GM21367 (cell line): ENCODE data around the gene ZRANB3.
"Not testable (repeated sequence)": the region's sequence is repeated elsewhere in the genome, so short reads cannot be mapped to it uniquely, and the experiment has no call there.

Experiments
- ATAC-seq: cut with Tn5 transposase; IDR thresholded peaks from one replicate; pipeline ENCODE4 v1.9.1; 2021; ENCODE audit not compliant: unreplicated experiment

ZRANB3 gene

GRCh38 chr2:135337071-135337470 is 193.9 kb downstream of the ZRANB3 start:
- no peak for ATAC-seq

- ATAC-seq, result no peak
These were observed 195.8 kb downstream of the ZRANB3 start for GRCh38 chr2:135335256-135335655.

DNA sequence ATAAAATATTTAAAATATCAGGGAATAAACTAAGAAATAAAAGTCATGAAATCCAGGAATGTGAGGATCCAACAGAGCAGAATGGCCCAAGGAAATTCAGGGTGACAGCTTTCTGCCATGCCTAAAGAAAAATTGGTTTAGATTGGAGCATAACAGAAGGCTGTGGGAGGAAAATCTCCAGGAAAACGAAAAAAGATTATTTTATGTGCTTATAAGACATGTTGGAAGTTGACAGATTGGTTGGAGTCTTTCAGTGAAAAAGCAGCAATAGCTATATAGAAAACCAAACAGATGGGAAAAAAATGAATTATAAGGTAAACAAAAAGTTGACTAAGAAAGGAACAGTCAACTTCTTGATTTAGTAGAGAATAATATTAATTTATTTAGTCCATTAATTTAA is 203.9 kb downstream of the ZRANB3 start:
- ATAC-seq, result no peak

- ATAC-seq, result no peak
These were observed 210.3 kb downstream of the ZRANB3 start for GRCh38 chr2:135320465-135321355.

DNA sequence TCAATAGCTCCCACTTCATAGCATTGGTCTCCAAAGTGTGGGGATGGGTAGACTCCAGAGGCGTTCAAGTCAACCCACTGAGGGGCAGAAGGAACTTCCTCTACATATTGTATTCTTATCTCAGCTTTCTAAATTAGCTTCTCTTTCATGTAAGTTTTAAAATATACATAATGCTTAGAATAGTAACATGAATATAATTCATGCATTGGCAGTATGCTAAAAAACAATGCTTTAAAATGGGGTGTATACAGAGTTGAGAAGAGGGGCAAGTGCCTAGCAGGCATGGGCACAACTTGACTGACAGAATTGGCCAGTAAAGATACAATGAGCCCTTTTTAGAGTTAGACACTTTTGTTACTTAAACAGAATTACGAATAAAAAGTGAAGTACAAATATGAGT is 212.2 kb downstream of the ZRANB3 start:
- no peak for ATAC-seq

DNA sequence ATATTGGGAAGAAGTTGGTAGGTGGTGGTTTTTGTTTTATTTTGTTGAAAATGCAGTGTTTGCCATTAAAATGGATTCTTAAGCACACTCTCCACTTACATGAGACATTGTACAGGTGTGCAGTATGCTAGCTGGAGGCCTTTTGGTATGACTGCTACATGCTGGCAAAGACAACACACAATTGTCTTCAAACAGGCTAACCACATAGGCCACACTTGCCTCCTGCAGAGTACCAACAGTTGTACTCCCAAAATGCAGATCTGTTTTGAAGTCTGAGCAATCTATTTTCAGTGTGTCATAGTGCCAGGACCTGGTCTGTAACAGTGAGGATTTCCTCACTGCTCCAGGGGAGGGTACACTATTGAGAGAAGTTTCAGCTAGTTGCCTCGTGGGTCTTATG is 213.6 kb downstream of the ZRANB3 start:
- ATAC-seq, result no peak

- no peak for ATAC-seq
These were observed 219.1 kb downstream of the ZRANB3 start for GRCh38 chr2:135311962-135312361.

GRCh38 chr2:135311268-135311667 is 219.8 kb downstream of the ZRANB3 start:
- ATAC-seq, result no peak

GRCh38 chr2:135304694-135305093 is 226.3 kb downstream of the ZRANB3 start:
- no peak for ATAC-seq

DNA sequence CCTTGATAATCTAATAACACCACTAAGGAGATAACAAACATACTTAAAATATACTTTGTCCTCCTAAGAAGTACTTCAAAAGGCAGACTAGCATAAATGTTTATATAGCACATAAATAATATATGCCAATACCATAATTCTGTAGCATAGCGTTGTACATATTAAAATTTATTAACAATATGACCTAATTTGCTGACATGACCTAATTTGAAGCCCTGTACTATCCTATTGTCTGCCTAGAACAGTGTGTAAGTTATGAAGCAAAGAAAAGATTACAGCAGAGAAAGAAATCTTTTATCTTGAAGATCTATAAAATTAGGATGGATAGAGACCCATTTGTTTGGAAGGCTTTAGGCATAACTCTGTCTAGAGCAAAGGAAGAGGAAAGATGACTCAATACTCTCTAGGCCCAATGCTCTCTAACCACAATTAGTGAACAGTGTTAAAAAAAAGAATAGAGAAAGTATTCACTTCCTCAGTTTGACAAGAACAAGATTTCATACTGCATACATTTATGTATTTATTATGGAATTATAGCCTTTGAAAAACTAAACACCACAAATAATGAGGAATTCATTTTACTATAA is 231.3 kb downstream of the ZRANB3 start:
- ATAC-seq, result peak; percentile 65

GRCh38 chr2:135299165-135299564 is 231.9 kb downstream of the ZRANB3 start:
- ATAC-seq, result no peak

DNA sequence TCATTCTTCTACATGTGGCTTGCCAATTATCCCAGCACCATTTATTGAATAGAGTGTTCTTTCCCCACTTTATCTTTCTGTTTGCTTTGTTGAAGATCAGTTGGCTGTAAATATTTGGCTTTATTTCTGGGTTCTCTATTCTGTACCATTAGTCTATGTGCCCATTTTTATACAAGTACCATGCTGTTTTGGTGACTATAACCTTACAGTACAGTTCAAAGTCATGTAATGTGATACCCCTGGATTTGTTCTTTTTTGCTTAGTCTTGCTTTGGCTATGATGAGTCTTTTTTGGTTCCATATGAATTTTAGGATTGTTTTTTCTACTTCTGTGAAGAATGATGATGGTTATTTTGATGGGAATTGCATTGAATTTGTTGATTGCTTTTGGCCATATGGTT is 243.9 kb downstream of the ZRANB3 start:
- not testable (repeated sequence) for ATAC-seq

- no peak for ATAC-seq
These were observed 245.6 kb downstream of the ZRANB3 start for GRCh38 chr2:135285391-135285790.

DNA sequence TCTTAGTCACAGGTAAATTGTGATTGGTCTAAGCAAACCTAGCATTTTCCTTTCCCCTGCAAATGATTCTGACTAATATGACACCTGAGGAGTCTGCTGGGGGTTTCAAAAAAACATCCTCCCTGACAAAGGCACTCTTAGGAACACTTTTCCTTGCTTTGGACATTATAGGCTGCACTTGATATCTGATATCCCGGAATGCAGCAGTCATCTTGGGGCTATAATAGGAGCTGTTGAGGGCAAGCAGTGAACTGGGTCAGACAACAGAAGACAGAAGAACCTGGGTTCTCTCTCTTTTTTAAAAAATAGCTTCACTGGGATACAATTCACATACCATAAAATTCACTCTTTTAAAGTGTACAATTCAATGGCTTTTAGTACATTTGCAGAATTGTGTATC is 249.6 kb downstream of the ZRANB3 start:
- ATAC-seq, result no peak

GRCh38 chr2:135279209-135279608 is 251.8 kb downstream of the ZRANB3 start:
- no peak for ATAC-seq

GRCh38 chr2:135276525-135276924 is 254.5 kb downstream of the ZRANB3 start:
- ATAC-seq, result no peak

- no peak for ATAC-seq
These were observed 260.0 kb downstream of the ZRANB3 start for GRCh38 chr2:135271006-135271405.

- no peak for ATAC-seq
These were observed 265.0 kb downstream of the ZRANB3 start for GRCh38 chr2:135265960-135266490.

GRCh38 chr2:135259123-135259522 is 271.9 kb downstream of the ZRANB3 start:
- no peak for ATAC-seq

GRCh38 chr2:135258193-135258592 is 272.8 kb downstream of the ZRANB3 start:
- no peak for ATAC-seq

DNA sequence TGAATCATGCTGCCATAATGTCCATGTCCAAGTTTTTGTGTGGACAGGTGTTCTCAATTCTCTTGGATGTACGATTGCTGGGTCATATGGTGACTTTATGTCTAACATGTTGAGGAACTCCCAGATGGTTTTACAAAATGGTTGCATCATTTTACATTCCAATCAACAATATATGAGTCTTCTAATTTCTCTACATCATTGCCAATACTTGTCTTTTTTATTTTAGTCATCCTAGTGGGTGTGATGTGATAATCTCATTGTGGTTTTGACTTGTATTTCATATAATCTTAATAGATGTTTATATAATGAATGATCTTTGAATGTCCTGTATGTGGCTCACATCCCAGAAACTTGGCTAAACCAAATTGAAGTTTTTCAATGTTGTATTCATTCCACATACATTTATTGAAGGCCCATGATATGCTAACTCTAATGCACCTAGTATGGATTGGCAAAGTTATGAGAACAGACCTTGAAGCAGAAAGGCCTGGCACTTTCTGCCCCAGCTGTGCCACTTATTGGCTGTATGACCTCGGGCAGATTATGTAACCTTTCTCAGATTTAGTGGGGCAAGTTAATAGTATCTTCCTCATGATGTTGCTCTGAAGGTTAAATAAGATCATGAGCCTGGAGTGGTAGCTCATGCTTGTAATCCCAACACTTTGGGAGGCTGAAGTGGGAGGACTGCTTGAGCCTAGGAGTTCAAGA is 273.5 kb downstream of the ZRANB3 start:
- ATAC-seq, result no peak
